GM12878 (cell line): ENCODE results near the gene TRAPPC3.

Experiments
- BMI1 ChIP-seq: fragments of 450-650 bp; IDR thresholded peaks from 2 replicates; pipeline ENCODE4 v1.6.1; 2016; ENCODE audit warnings: mild to moderate bottlenecking, moderate library complexity, borderline replicate concordance
- GABPA ChIP-seq: IDR thresholded peaks from 2 replicates; pipeline ENCODE4 v1.6.1; 2014; ENCODE audit warnings: antibody characterized with exemption, low read depth, mild to moderate bottlenecking, inconsistent platforms
- SMC3 ChIP-seq: IDR thresholded peaks from 2 replicates; pipeline ENCODE4 v1.6.1; 2011; ENCODE audit warnings: low read length, improper control_type of control experiment, borderline replicate concordance
- TF ChIP-seq, protein P1 (sequence below): IDR thresholded peaks from 2 replicates; pipeline ENCODE4 v1.6.1; 2011; ENCODE audit warnings: low read depth, mild to moderate bottlenecking, low read length, moderate library complexity, borderline replicate concordance; ENCODE audit errors: extremely low read depth
- TF ChIP-seq, protein P2 (sequence below): IDR thresholded peaks from 2 replicates; pipeline ENCODE4 v1.6.1; 2012; ENCODE audit warnings: low read length, inconsistent platforms

- TF ChIP-seq, protein P1, sequence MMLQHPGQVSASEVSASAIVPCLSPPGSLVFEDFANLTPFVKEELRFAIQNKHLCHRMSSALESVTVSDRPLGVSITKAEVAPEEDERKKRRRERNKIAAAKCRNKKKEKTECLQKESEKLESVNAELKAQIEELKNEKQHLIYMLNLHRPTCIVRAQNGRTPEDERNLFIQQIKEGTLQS, result no peak
- TF ChIP-seq SMC3, result no peak
- TF ChIP-seq, protein P2, sequence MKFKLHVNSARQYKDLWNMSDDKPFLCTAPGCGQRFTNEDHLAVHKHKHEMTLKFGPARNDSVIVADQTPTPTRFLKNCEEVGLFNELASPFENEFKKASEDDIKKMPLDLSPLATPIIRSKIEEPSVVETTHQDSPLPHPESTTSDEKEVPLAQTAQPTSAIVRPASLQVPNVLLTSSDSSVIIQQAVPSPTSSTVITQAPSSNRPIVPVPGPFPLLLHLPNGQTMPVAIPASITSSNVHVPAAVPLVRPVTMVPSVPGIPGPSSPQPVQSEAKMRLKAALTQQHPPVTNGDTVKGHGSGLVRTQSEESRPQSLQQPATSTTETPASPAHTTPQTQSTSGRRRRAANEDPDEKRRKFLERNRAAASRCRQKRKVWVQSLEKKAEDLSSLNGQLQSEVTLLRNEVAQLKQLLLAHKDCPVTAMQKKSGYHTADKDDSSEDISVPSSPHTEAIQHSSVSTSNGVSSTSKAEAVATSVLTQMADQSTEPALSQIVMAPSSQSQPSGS, result no peak
- no peak for TF ChIP-seq GABPA
- no peak for TF ChIP-seq BMI1
Observed at GRCh38 chr1:36124404-36125128, 24.7 kb downstream of the TRAPPC3 start.
